HFFc6 (cell line): Measurements from ENCODE around the gene HKDC1. TPM values are rescaled to one million over a fixed set of nuclear protein-coding genes. Genes with fewer than 3 reads are reported as not detected.

Experiments used
- DNase-seq: peaks from one replicate; pipeline ENCODE4 v3.0.0-alpha.2; 2018
- H3K27ac Mint-ChIP-seq: 2 replicates; pipeline ENCODE4 v1.8.0; 2020; ENCODE audit warnings: mild to moderate bottlenecking, mixed read lengths
- H3K27me3 Mint-ChIP-seq: 2 replicates; pipeline ENCODE4 v1.8.0; 2021; ENCODE audit warnings: mild to moderate bottlenecking, moderate library complexity, mixed read lengths; ENCODE audit not compliant: insufficient read depth
- H3K36me3 Mint-ChIP-seq: 2 replicates; pipeline ENCODE4 v1.8.0; 2021; ENCODE audit warnings: low read depth, mixed read lengths
- H3K4me1 Mint-ChIP-seq: 2 replicates; pipeline ENCODE4 v1.8.0; 2020; ENCODE audit warnings: low read depth, mixed read lengths
- H3K4me3 Mint-ChIP-seq: 2 replicates; pipeline ENCODE4 v1.8.0; 2020; ENCODE audit warnings: mild to moderate bottlenecking, moderate library complexity, mixed read lengths
- H3K9me3 Mint-ChIP-seq: 2 replicates; pipeline ENCODE4 v1.8.0; 2020; ENCODE audit warnings: mild to moderate bottlenecking, mixed read lengths
- total RNA-seq, 6 experiments: library from RNA; stranded (reverse); fragmentation: NEBNext Ultra II Directional; extraction: Animal tissue kit (Norgen Biotek cat#: 25700); gene quantifications; 2 replicates in 1 of 6; 3 replicates in 5 of 6; pipeline ENCODE4 v1.2.3, GENCODE V29; 2021
- TF ChIP-seq, protein P1 (sequence below): fragments of 200-600 bp; sonication (generic); IDR thresholded peaks from 2 replicates; pipeline ENCODE4 v1.5.0; 2021; ENCODE audit warnings: antibody characterized with exemption, mild to moderate bottlenecking

Gene HKDC1
- total RNA-seq, 6 experiments from 2014 or later: 0.09 to 0.54 (median 0.42) TPM

DNA sequence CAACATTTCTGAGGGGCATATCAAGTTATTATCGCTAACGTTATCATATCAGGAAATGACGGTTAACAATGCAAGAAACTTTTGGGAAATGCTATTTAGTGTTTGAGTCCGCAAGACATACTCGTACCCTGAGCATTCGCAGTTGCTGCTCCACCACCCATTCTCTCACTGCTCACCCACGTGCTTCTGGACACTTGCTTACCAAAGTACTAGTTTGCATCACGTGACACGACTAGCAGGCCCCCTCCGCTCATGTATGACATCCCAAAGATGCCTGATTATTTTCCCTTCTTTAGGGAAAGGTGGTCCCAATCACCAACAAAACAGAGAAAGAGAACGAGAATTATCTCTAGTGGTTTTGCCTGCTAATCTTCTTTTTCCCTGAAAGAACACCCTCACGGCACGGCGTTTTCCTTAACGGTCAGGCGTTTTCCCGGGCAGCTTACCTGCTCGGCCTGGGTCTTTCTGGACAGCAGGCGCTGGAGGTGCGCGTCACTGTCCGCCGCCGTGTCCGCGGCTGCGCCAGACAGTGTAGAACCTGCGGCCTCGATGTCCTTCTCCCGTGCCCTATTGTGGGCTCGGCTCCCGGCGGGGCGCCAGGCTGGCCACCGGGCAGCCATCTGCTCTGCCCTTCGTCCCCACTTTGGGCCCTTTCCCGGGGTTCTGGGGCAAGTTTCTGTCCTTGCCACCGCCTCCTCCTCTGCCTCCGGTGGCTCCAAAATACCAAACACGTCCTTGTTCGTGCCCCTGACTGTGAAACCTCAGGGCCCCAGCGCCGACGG, 40.2 kb upstream of the HKDC1 start, which contains the start of gene SUPV3L1:
TSS of gene SUPV3L1 (plus strand) at position 492 of the 782 bp plus-strand sequence. CDS start at position 550, 58 bp downstream.
- H3K4me3 Mint-ChIP-seq: peak within 1 kb of the TSS; percentile 92
- peaks cover 29% of the 10 kb centered on the region for H3K4me1 Mint-ChIP-seq
- no peaks in the 10 kb centered on the region for H3K9me3 Mint-ChIP-seq
- peak within 1 kb of the TSS; percentile 100 for H3K27ac Mint-ChIP-seq
- TF ChIP-seq, protein P1, sequence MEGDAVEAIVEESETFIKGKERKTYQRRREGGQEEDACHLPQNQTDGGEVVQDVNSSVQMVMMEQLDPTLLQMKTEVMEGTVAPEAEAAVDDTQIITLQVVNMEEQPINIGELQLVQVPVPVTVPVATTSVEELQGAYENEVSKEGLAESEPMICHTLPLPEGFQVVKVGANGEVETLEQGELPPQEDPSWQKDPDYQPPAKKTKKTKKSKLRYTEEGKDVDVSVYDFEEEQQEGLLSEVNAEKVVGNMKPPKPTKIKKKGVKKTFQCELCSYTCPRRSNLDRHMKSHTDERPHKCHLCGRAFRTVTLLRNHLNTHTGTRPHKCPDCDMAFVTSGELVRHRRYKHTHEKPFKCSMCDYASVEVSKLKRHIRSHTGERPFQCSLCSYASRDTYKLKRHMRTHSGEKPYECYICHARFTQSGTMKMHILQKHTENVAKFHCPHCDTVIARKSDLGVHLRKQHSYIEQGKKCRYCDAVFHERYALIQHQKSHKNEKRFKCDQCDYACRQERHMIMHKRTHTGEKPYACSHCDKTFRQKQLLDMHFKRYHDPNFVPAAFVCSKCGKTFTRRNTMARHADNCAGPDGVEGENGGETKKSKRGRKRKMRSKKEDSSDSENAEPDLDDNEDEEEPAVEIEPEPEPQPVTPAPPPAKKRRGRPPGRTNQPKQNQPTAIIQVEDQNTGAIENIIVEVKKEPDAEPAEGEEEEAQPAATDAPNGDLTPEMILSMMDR: no peak
- H3K36me3 Mint-ChIP-seq: peaks cover 5% of the 10 kb centered on the region
- H3K27me3 Mint-ChIP-seq: no peaks in the 10 kb centered on the region; the same call in 1 of the 2 replicates
- peak; percentile 94 for DNase-seq

DNA sequence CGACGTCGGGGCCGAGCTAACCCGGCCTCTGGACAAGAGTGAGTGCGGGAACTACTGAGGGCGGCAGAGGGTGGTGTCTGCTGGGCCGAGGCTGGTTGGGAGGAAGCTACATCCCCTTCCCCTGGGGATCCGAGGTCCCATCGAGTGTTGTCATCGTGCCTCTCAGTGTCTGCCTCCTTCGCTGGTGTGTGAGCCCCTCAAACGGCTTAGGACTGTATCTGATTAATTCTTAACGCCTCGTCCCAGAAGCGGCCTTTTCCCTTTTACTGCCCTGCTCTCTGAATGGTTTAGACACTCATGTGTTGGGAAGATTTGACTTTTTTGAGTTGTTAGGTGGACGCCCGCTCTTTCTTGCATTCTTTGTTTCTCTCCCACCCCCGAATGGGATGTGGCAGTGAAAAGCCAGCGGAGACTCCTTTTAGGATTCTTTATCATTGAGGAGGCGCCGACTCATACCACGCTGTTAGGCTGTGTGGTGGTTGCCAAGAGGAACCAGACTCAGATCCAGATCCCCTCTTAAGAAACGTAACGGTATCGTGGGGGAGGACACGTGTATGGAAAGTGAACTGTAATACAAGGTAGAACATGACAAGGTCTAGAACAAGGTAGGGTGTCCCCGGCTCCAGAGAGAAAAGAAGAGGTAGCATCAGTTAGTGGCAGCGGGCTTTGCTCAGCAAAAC, 39.5 kb upstream of the HKDC1 start:
- H3K4me3 Mint-ChIP-seq: peak overlapping the region; percentile 92
- no peaks in the 10 kb centered on the region; the same call in 1 of the 2 replicates for H3K27me3 Mint-ChIP-seq
- DNase-seq: peak; percentile 34
- H3K4me1 Mint-ChIP-seq: peaks cover 33% of the 10 kb centered on the region
- no peaks in the 10 kb centered on the region for H3K9me3 Mint-ChIP-seq
- TF ChIP-seq, protein P1: no peak
- peaks cover 5% of the 10 kb centered on the region for H3K36me3 Mint-ChIP-seq
- H3K27ac Mint-ChIP-seq: peak overlapping the region; percentile 100

DNA sequence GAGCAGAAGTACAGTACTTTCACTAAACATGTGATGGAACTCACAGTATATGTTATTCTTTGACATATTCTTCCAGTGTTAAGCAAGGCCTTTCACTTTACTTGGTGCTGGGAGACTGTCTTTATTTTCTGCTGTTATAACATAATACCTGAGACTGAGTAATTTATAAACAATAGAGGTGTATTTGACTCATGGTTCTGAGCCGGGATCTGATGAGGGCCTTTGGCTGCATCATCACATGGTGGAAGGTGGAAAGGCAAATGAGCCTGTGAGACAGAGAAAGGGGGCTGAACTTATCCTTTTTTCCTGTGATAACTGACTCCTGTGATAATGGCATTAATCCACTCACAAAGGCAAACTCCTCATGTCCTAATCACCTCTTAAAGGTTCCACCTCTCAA, 38.7 kb upstream of the HKDC1 start:
- H3K9me3 Mint-ChIP-seq: no peaks in the 10 kb centered on the region
- H3K4me3 Mint-ChIP-seq: peak overlapping the region; percentile 92
- TF ChIP-seq, protein P1: no peak
- no peaks in the 10 kb centered on the region; the same call in 1 of the 2 replicates for H3K27me3 Mint-ChIP-seq
- DNase-seq: no peak
- H3K36me3 Mint-ChIP-seq: peaks cover 5% of the 10 kb centered on the region
- H3K27ac Mint-ChIP-seq: peak overlapping the region; percentile 100
- H3K4me1 Mint-ChIP-seq: peaks cover 33% of the 10 kb centered on the region

DNA sequence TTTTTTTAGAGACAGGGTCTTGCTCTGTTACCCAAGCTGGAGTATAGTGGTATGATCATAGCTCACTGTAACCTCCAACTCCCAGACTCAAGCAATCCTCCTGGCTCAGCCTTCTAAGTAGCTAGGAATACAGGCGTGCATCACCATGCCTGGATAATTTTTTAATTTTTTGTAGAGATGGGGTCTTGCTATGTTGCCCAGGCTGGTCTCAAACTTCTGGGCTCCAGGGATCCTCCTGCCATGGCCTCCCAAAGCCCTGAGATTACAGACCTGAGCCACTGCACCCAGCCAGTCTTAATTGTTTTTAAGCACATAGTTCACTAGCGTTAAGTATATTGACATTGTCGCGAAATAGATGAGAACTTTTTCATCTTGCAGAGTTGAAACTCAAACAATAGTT, 38.1 kb upstream of the HKDC1 start:
- no peaks in the 10 kb centered on the region for H3K9me3 Mint-ChIP-seq
- TF ChIP-seq, protein P1: no peak
- H3K4me3 Mint-ChIP-seq: no peak overlapping the region
- peaks cover 33% of the 10 kb centered on the region for H3K4me1 Mint-ChIP-seq
- H3K27ac Mint-ChIP-seq: no peak overlapping the region
- H3K36me3 Mint-ChIP-seq: peaks cover 5% of the 10 kb centered on the region
- DNase-seq: no peak
- no peaks in the 10 kb centered on the region for H3K27me3 Mint-ChIP-seq

DNA sequence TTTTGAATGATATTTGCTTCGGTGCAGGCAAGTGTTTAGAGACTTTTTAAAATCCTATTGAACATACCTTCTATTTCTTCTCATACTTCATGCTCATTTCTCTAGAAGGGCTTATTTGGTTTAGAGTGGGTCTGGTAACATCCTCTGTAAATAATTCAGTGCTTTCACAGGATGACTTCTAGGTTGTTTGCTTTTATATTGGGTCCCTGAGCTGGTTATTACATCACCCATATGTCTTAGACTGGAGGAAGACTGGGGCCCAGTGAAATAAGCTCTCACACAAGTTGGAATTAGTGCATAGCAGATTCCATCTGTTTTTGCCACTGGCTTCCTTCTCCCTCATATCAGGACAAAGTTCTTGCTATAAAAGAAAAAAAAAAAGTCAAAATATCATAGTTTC, 33.6 kb upstream of the HKDC1 start:
- no peak overlapping the region for H3K4me3 Mint-ChIP-seq
- peaks cover 6% of the 10 kb centered on the region; the same call in 1 of the 2 replicates for H3K36me3 Mint-ChIP-seq
- TF ChIP-seq, protein P1: no peak
- DNase-seq: no peak
- no peak overlapping the region for H3K27ac Mint-ChIP-seq
- no peaks in the 10 kb centered on the region; the same call in 1 of the 2 replicates for H3K27me3 Mint-ChIP-seq
- peaks cover 11% of the 10 kb centered on the region for H3K4me1 Mint-ChIP-seq
- no peaks in the 10 kb centered on the region for H3K9me3 Mint-ChIP-seq
